NCI-H460 (cell line): Measurements from ENCODE around the gene LMAN1L. TPM values are rescaled to one million over a fixed set of nuclear protein-coding genes. Genes with fewer than 3 reads are reported as not detected.

Experiments used
- DNase-seq: peaks from one replicate; pipeline ENCODE4 v3.0.0-alpha.2; 2016; ENCODE audit warnings: low read depth; ENCODE audit errors: extremely low read depth
- total RNA-seq: library from RNA; depleted of rRNA; stranded (reverse); fragments of >200 nt; shearing (Covaris generic); gene quantifications from 2 replicates; pipeline ENCODE4 v1.2.3, GENCODE V29; 2014

LMAN1L gene
- total RNA-seq, 1 experiment from 2014 or later: not detected

DNA sequence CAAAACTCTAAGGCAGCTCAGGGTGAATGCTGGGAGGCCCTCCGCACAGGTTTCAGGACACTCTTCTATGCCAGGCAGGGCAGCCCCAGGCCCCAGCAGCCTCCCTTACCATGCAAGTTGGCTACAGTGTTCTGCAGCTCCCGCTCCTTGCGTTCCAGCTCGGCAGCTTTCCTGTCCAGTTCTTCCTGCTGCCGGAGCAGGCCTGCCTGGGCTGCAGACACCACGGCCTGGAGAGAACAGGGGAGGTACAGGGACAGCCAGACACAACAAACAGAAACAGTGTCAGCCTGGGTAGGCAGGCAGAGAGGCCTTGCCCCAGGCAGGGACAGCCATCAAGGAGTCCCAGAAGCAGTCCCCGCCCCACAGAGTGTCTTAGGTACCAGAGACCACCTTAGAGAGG lies 39.3 kb downstream of the LMAN1L start:
- DNase-seq: no peak

DNA sequence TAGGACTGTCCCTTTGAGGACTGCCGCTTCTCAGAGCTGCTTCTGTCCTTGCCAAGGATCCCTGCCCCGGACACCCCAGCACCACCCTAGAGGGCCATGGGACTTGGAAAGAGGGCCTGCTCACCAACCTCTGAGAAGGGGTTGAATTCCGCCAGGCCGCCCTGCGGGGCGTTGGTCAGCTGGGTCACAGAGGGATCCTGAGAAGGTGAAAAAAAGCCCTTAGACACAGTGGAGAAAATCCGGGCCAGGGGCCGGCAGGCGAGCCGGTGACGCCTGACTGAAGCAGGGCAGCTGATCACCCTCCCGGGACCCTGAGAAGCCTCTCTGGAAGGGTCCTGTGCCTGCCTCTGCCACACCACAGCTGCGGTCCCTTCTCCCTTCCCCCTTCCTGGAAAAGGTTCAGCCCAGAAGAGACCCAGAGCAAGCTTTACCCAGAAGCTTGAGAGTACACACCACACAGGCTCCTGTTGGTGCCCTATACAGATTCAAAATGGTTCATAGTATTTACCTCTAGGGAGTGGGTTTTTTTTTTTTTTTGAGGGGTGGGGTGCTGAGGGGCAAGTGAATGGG lies 41.9 kb downstream of the LMAN1L start:
- DNase-seq: no peak

DNA sequence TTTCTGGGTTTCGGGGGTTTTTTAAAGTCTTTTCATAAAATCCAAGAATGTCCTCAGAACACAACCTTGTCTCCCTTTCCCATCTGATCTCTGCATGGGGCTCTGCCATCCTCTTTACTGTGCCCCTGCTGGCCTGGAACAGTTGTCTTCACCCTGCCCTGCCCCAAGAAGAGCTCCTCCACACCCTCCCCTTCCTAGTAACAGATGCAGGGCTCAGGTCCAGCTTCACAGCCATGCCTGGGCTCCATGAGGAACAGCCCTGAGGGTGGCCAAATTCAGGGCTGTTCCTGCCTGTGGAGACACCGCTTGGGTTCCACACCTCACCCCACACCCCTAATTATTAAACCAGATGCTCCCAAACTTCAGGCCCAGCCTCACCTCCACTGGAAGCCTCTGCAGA lies 43.2 kb downstream of the LMAN1L start:
- DNase-seq: no peak

DNA sequence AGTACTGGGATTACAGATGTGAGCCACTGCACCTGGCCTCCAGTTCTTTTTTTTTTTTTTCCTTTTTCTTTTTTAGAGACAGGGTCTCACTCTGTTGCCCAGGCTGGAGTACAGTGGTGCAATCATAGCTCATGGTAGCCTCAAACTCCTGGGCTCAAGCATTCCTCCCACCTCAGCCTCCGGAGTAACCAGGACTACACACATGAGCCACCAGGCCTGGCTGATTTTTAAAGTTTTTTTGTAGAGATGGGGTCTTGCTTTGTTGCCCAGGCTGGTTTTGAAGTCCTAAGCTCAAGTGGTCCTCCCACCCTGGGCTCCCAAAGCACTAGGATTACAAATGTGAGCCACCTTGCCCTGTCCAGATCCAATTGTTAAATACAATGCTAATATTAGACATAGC lies 43.9 kb downstream of the LMAN1L start:
- DNase-seq: no peak

DNA sequence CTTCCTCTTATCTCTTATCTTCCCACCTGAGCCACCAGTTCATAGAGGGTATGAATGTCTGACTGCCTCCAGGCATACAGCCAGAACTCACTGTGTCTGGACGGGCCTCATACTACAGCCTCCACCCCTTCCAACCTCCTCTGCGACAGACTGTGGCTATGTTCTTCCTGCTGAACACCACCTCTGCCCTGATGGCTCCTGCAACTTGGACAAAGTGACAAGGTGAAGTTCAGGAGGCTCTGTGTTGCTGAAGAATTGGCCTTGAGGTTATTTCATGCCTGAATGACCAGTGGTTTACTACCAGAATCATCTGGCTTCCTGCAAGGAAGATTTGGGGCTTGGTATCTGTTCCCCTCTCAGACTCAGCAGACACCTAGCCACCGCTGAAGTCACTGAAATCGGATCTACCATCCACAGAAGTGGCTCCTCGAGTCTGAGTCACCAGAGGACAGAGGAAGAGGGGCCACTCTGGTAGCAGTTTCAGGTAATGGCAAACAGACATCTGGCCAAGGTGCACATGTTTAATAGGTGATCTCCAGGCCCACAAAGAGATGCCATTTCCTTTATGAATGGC lies 44.5 kb downstream of the LMAN1L start:
- DNase-seq: no peak

DNA sequence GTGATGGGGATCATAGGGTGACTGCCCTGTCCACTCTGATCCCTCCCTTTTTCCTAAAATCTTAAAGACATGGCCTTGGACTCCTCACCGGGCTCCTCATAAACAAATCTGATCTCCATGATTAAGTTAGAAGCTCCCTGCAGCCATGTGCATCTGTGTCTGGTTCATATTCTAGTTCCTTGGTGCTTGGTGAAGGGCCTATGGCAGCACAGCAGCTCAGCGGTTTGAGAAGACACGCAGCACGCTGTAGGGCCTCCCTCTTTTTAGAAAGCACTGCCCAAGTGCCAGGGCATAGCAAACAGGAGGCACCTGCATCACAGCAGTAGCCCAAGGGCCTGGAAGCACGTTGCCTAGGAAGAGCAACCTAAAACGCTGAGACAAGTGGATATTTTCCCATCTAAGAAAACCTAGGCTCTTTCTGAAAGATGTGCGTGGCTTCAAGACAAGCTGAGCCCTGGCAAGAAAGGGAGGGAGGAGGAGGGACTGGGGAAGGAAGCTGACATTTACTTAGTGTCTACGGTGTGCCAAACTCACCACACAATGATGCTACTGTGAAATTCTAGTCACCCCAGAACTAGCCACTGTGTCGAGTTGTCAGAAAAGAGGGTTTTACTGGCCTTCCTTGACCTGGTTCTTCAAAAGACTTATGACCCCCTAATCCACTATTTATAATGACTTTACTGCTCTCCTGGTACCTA lies 45.2 kb downstream of the LMAN1L start:
- no peak for DNase-seq

DNA sequence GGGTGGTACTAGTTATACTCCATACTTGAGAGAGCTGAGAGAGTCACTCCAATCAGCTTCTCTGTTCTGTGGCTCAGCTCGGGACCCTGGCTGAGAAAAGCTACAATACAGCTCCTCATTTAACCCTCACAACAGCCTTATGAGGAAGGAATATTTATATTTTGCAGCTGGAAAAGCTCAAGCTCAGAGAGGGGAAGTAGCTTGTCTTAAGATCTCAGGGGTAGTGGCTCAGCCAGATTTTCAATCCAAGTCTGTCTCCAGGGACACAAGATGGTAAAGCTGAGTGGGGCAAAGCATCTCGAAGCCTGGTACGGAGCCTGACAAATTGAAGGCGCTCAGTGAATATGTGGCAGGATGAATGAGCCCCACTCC lies 45.7 kb downstream of the LMAN1L start:
- no peak for DNase-seq

DNA sequence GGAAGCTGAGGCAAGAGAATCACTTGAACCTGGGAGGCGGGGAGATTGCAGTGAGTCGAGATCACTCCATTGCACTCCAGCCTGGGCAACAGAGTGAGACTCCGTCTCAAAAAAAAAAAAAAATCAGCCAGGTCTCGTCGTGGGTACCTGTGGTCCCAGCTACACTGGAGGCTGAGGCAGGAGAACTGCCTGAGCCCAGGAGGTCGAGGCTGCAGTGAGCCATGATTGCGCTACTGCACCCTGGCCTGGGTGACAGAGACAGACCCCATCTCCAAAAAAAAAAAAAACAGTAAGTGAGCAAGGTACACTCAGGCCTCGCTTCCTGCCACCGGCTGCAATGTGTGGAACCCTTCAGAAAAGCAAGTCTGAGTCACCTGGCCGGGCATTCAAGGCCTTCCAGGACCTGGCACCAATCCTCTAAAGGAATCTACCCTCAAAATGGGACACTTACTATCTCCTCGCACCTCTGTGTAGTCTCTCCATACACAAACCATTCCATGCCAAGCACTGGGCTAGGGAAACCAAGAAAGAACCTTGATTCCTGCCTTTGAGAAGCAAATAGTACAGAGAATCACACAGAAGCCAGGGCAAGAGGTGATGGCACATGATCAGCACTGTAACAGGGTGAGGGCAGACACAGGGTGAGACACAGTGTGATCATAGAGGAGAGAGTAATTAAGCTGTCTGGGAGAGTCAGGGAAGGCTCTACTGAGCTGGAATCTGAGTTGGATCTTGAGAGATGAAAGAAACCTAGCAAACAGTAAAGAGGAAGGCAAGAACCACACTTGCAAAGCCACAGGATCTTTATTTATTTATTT lies 50.8 kb downstream of the LMAN1L start:
- DNase-seq: no peak

DNA sequence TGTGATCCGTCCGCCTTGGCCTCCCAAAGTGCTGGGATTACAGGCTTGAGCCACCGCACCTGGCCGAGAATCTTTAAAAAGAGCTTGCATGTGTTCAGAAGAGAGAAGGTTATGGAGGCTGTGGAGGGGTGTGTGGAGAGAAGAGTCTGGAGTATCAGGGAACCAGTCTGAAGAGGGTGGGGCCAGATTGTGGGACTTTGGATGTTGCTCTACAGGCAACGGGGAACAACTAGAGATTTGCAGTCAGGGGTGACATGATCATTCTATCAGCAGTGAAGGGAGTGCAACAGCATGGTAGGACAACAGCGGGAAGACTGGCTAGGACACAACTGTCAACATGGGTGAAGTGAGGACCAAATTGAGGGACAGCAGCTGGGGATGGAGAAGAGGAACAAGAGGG lies 51.7 kb downstream of the LMAN1L start:
- no peak for DNase-seq

DNA sequence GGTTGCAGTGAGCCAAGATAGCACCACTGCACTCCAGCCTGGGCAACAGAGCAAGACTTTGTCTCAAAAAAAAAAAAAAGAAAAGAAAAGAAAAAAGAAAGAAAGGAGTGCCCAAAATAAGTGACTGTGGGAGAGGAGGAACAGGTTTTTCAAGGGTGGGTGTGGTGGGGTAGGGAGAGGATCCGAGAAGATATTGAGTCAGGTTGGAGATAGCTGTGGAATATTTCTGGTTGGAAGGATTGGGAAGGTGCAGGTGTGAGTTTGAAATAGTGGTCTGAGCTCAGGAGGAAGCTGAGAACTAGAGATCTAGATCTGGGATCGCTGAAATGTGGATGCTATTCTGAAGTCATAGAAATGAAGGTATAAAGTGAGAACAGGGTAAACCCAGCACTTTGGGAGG lies 52.7 kb downstream of the LMAN1L start:
- DNase-seq: no peak

DNA sequence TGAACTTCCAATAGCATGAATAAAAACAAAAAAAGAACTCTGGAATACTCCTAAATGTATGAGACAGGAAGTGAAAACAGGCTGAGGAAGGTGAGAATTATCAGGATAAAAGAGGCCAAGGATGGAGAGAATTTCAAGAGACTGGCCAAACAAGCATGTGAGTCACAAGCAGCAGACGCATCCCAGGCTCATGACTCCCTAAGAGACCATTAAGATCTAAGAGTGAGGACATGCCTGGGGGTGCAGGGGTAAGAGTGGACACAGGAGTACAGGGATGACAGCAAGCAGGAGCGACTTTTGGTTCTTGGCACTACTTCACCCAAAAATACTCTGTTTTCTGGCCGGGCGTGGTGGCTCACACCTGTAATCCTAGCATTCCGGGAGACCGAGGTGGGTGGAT lies 53.5 kb downstream of the LMAN1L start:
- DNase-seq: no peak

DNA sequence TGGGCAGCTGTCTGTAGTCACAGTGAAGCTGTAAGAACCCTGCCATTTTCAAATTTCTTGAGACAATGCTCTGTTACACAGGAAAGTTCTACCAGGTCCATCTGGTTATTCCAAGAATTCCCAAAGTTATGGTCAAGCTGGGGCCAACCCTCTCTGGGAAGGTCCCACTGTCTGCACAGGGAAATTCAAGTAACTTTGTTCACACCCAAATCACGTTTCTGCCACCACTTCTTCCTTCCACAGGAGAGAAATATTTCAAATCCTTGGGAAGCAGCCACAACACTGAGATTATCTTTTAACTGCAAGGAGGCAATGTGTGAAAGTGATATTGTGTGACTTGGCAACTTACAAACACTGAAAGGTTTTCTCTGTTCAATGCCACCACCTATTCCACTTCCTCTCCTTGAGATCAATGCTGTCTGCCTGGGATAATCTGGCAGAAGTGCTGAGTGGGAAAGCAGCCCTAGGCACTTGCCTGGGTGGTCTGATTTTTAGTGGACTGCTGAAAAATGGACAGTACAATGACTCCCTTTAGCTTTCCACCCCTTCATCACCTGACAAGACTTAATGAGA lies 54.9 kb downstream of the LMAN1L start:
- DNase-seq: no peak

DNA sequence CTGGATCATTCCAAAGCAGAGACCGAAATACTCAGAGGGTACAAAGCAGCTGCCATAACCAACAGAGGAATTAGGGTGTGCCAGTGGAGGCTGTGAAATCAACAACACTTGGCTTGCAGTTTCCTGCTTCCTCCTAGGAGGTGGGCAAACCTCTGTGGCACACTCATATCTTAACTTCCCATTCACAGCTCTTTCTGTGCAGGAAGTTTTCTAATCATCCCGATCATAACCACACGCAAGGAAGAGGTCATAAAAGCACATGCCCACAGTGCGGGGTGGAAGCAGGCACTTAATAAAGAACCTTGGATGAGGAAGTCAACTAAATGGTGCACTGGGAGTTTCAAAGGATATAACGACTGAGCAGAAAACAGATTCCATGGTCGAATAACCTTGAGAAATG lies 55.4 kb downstream of the LMAN1L start:
- no peak for DNase-seq

DNA sequence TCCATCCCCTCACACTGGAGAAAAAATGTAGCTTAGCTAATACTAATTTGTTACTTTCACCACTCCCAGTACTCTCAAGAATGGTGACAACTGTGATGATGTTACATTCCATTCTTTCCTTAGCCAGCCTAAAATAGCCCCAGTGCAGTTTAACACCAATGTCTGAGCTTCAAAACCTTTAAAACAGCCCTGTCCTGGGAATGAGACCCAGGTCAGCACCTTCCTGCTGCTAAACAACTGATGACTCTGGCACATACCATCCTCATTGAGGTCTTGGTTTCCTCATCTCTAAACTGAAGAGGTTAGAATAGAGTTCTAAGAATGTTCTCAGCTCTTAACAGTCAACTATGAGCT lies 56.7 kb downstream of the LMAN1L start:
- no peak for DNase-seq

DNA sequence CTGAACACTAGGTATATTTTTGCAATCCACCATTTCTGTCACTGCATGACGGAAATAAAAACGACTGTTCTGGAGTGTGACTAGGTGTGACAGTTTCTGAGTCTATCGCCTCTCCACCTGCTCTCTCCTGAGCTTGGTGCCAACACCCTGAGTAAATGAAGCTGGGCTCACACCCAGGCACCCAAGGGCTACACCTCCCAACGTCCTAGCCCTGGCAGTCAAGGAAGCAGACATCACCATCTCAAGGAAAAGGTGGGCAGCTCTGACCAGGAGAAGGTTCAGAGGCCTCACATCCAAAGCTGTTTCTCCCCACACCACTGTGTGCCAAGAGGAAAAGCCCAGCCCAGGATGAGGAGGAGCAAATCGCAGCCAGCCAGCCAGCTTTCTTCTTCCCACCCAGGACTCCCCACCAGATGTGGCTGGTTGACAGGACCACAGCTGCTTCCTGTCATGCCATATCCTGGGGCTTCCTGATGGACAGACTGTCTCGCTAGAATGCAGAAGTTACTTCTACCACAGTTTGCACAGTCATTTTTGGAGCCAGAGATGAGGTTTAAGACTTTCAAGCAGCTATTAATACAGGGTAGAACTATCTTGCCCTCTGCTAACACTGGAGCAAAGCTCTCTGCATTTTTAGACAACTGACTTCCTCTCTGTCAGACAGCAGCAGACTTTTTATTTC lies 57.2 kb downstream of the LMAN1L start:
- no peak for DNase-seq

DNA sequence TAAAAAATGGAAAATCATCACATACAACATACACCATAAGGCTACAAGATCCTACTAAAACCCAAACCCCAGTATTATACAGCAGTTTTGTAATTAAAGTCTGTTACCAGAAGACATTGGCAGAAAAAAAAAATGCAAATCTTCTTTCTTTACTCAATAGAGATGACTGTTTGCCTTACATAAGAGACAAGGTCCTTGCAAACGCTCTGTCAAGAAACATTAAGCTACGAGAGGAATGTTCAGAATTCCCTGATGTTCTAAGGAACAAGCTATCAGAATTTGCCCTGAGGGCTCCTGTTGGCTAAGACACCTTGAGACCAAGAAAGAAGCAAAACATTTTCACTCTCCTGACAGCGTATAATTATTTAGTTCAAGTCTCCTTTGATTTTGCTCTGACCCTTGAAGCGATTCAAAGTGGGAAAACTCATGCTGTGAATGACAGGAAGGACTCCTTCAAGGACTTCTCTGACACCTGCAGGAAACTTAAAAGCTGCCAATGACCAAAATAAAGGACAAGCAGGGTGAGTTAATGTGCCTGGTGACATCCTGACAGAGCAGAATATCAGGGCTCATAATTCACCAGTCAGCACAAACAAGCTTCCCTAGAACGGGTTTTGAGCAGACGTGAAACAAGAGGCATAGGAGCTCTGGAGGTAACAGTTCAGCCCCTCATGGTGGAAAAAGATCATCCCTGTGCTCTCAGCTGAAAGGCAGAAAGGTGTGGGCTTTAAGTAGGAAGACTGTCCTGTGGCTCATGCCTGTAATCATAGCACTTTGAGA lies 58.0 kb downstream of the LMAN1L start:
- DNase-seq: no peak

DNA sequence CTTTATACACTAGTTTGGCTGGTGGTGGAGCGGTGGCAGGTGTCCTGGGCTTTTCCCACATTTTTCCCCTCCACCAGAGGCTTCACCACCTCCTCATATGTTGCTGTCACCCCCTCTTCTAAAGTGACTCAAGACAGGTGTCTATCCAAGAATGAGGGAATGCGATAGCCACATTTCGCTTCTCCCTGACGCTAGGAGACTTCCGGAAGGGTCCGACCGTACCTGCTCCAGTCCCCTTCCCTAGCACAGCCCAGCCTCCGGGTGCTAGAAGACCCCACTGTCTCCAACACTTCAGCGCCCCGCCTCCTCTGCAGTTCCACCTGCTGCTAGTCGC lies 60.0 kb downstream of the LMAN1L start:
- no peak for DNase-seq

DNA sequence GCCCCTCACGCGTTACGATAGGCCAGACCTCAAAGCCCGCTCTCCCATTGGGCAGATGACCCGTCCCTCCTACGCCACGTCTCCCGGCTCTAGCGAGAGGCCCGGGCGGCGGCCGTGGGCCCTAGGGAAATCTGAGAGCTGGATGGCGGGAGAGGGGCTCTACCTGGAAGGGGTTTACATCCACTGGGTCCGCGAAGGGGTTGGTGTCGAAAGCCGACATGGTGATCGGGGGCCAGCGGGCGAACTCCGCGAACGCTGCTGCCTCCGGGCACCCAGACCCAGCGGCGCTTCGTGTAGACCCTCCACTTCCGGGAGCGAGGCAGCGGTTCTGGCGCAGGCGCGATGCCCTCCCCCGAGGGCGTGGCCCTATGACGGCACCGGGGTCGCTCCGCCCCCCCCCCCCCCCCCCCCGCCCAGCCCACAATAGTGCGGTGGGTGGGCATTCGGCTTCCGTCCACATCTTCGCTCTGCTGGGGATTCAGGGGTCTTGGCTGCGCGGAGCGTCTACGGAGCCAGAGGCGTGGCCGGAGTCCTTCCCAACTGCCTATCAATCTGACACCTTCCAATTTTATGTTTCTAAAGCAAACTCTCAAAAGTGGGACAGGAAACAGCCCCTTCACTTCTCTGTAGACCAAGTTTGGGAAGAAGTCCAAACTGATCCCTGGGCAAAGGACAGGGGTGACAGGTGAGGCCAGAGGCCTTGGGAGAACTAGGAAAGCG lies 60.6 kb downstream of the LMAN1L start, which contains the start of gene SCAMP2:
SCAMP2 (minus strand) TSS at position 330 of the 720 bp plus-strand sequence; CDS start at position 220, 110 bp downstream.
- peak; percentile 93 for DNase-seq

DNA sequence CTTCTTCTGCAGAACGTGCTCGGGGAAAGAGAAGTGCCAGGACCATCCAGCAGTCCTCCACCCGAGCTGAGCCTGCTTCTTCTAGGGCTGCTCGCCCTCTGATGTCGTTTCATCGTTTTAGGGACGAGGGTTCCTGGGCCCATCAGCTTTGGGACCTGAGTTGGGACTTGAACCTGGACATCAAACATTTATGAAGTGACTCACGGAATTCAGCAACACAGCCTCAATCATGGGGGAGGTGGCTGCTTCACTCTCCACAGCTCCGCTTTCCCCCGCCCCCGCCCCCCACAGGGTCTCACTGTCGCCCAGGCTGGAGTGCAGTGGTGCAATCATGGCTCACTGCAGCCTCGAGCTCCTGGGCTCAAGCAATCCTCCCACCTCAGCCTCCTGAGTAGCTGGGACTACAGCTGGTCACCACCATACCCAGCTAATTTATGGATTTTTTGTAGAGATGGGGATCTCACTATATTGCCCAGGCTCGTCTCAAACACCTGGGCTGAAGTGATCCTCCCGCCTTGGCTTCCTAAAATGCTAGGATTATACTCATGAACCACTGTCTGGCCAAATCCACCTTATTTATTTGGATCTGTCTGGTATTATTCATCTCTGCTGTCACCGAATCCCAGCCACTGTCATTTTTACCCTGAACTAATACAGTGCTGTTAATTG lies 61.3 kb downstream of the LMAN1L start:
- DNase-seq: peak; percentile 7
